NCI-H1694 (cell line): Measurements from ENCODE around the gene GRAMD2B.
A peak's percentile ranks its signal among the peaks of the same experiment; 100 is the strongest.
"Not testable (repeated sequence)": the region's sequence is repeated elsewhere in the genome, so short reads cannot be mapped to it uniquely, and the experiment has no call there.

Experiments
- DNase-seq: peaks from one replicate; lab custom pipeline; 2025; lab: John Stamatoyannopoulos, UW

The GRAMD2B gene

DNA sequence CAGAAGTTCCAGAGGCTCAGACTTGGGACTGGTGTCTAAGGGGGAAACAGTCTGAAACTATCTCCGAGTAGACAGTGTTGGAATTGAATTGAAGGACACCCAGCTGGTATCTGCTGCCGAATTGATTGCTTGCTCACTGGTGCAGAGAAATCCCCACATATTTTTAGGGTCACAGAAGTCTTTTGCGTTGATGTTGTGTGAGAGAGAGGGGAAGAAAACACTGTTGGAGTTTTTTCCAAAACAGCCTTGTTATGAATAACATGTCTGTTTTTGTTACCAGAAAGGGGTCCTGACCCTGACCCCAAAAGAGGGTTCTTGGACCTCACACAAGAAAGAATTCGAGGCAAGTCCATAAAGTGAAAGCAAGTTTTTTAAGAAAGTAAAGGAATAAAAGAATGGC, 90.5 kb downstream of the GRAMD2B start:
- DNase-seq: no peak

DNA sequence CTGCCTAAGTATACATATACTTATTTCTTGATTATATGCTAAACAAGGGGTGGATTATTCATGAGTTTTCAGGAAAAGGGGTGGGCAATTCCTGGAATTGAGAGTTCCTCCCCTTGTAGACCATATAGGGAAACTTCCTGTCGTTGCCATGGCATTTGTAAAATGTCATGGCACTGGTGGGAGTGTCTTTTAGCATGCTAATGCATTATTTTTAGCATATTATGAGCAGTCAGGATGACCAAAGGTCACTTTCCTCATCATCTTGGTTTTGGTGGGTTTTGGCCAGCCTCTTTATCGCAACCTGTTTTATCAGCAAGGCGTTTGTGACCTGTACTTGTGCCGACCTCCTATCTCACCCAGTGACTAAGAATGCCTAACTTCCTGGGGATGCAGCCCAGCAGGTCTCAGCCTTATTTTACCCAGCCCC, 90.9 kb downstream of the GRAMD2B start:
- DNase-seq: no peak

DNA sequence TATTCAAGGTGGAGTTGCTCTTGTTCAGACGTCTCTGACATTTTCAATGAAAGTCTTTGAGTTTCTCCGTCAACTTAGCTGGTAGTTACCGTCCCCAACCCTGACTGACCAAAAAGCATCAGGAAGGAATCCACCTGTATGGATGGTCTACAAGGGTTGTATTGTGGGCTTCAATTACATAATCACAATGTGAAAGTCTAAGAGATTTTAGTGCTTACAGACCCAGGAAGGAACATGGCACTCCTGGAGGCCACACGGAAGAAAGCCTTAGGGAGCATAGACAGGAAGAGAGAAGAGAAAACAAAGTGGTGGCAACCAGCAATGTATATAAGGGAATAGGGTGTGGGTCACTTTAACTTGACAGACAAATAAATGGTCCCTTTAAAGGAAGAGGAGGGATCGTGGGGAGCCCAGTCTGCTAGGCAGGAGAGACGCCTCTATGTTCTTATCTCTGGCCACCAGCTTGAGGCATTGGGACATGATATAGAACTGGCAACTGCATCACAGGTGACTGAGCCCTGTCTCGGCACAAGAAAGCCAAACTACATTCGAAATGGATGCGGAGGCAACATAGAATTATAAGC, 91.4 kb downstream of the GRAMD2B start:
- DNase-seq: no peak

DNA sequence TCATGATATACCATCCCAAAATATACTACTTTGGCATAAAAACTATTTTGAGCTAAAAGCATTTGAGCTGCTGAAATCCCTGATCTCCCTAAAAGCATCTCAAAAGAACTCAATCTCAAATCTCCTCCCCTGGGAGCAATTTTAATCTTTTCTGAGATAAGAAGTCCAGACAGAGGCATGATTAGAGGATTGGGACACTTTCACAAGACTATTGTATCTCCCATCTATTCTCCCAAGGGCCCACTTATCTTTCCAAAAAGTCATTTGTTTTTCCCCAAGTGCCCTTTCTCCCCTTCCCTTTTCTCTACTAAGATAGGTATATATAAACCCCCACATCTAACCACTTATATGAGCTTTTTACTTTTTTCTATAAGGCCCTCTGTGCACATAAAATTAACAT, 92.1 kb downstream of the GRAMD2B start:
- DNase-seq: no peak

DNA sequence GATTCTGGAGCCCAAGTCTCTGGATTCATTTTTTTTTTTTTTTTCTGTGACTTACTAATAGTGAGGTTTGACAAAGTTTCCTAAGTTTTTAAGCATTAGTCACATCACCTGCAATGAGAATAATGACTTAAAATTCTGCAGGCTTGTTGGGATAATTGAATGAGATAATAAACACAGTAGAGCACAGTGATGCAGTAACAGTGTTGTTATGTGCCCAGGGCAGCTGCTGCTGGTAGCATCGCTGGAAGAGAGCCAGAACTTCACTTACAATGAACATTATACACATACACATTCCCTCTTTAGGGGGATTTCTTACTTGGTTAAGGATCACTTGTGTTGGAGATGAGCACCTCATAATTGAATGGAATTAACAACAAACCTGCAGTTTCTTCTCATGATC, 92.9 kb downstream of the GRAMD2B start:
- DNase-seq: peak; percentile 61

DNA sequence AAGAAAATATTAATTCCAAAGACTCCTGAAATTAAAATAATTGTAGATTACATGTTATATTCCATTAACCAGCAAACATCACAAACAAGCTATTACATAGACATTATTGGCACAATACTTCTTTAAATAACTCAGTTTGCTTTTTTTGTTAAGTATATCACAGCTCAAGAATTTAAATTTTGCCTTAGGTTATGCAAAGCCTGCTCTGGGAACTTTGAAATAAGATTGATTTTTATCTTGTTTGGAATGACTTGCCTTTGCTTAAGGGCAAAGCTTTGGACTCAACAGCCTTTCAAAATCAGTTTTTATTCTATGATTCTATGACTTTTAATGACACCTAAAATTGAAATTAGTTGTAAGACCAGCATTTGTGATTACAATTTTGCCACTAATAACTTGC, 93.6 kb downstream of the GRAMD2B start:
- DNase-seq: no peak

DNA sequence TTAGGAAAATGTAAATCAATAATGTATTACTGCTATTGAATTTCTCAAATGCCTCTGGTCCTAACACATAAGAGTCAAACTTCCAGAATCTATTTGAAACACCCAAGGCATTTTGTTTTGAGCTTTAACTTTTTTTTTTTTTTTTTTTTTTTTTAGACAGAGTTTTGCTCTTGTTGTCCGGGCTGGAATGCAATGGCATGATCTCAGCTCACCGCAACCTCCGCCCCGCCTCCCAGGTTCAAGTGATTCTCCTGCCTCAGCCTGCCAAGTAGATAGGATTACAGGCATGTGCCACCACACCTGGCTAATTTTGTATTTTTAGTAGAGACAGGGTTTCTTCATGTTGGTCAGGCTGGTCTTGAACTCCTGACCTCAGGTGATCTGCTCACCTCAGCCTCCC, 96.0 kb downstream of the GRAMD2B start:
- DNase-seq: not testable (repeated sequence)

DNA sequence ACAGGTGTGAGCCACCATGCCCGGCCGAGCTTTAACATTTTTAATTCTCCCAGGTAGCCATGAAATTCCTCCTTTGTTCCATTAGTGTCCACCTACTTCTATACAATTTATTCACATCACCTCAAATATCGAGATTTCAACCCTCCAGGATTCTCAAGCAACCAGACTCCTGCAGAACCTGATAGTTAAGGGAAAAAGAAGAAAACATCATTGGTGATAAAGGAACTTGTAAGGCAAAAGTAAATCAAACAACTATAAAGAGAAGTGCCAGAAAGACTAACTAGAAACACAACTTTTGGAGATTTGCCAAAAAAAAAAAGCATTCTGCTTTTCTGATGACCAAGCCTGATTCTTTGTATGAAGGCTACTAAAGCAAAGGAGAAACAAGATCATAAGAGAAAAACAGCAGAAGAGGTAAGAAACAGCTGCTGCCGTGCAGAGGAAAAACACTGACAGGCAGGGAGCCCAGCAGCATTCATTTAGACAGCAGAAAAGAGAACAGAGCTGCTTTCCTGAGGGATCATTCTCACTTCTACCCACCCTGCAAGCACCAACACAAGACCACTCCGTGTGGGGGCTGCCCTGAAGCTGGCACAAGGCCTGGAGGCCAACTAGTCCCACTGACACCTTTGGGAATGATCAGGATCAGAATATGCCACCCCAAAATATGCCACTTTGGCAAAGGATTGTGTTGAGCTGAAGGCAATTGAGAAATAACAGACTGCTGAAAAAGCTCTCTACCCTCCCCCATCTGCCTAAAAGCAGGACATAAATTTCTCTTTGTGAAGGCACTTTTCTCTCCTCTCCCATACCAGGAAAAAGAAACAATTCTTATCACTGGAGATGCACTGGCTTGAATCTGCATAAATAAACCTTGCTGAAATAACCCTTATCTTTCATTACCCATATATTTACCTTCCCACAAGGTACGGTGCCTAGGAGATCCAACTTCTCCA, 96.7 kb downstream of the GRAMD2B start:
- peak; percentile 17 for DNase-seq

DNA sequence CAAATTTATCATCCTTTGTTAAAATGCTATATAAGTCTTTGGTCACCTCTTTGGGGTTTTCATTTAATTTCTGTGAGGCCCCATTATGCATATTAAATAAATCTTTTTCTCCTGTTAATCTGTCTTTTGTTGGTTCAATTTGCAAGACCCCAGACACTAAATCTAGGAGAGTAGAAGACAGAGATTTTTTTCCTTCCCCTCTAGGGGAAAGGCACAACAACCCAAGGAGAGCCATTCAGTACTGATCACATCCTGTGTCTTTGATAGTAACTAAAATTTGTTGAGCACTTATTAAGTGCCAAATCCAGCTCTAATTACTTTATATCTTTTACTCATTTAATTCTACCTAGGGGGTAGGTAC, 97.4 kb downstream of the GRAMD2B start:
- no peak for DNase-seq

DNA sequence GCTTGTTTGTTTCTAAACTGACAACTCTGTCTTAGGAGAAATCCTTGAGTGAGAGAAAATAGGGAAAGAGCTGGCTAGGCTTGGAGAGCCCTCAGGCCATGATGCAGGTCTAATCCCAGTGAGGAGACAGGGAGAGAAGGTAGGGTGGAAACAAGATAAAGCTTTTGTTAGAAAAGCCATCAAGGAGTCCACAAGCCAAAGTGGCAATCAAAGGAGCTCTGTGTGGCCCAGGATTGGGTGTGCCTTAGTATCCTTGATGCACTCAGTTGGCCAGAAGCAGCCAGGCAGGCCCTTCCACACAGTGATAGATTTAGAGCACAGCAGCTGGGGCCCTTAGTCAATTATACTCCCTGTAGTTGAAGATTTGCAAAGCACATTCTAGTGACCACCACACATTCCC, 97.9 kb downstream of the GRAMD2B start:
- DNase-seq: no peak

DNA sequence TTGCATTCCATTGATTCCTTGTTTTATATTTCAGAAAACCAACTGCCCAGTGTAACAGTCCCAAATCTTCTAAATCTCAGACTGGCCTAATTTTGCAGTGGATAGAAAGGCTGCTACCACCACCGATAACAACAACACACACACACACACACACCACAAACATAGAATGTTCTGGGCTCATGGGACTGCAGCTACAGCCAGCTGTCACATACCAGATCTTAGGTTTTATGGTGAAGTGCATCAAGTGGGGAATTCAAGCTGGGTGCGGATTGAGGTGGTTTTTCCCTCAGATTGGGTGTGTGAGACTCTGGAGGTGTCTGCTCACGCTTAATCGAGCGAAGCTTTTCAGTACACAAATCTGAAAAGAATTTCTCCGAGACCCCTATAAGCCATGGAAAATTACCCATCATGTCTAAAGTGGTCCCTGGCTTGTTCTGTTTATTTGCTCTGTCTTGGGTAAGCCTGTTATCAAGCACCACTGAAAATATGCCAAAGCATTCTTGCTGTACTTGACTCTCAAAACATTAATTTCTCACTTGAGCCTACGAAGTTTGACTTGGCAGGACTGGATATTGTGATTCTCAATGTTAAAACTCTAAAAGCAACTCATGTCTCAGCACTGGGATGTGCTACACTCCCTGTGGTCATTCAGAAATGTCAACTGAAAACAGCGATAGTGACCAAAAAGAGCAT, 100.8 kb downstream of the GRAMD2B start:
- no peak for DNase-seq

DNA sequence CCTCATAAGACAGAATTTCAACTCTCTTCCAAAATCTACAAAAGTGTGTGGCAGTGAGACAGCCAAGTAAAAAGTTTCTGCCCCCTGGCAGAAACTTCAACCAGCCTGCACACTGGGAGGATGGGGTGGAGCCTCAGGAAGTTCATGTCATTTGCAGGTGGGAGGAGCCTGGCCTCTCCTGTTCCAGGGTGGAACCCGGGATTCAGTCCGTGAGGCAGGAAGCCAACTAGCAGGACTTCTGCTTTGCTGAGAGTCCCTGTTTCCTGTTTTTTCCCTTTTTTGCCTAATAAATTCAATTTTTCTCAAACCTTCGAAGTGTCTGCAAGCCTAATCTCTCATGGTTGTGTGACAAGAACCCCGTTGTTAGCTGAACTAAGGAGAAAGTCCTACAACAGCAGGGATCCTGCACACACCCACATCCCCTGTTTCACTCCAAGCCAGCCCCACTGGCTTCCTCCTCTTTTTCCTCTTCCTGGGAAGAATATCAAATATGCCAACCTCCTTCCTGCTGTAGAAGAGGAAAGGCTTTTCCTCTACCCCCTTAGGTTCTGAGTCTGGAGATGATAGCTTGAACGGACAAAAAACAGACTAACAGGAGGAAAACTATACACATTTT, 102.5 kb downstream of the GRAMD2B start:
- DNase-seq: no peak

DNA sequence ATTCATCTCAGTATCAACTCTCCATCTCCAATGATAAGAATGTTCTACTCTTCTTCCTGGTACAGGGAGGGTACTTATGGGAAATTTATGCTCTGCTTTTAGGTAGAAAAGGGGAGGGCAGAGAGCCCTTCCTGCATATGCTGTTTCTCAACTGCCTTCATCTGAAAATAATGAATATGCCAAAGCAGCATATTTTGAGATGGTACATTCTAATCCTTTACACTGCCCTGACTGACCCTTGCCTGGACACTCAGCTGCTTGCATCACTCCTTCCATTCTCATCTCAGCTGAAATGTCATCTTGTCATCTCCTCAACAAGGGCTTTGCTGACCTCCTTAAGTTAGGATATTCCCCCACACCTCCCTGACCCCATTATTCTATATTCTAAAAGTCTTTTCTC, 103.3 kb downstream of the GRAMD2B start:
- no peak for DNase-seq

DNA sequence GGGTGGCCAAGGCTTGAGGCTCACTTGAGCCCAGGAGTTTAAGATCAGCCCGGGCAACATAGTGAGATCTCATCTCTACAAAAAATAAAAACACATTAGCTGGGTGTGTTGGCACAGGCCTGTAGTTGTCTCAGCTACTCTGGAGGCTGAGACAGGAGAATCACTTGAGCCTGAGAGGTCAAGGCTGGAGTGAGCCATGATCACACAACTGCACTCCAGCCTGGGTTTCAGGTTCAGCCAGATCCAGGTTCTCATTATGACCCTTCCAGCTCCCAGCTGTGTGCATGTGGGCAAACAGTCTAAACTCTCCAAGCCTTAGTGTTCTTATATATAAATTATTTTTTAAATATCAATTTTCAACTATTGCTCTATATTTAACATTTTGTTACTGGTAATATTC, 103.9 kb downstream of the GRAMD2B start:
- DNase-seq: no peak

DNA sequence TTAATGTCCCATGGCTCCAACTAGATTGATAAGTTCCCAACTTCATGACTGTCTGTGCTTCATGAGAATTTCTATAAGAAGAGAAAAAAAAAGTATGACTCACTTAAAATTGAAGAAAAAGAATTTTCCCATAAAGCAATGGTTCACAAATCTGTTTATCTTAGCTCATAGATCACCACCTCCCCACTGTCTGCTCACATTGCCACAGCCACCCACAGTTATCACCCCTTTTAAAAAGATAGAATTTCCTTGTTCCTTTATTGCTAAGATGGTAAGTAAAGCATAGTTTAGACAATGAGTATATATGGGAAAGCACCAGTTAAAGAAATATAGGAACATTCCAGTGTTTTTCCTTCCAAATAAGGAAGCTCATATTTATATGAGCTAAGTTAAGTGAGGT, 104.7 kb downstream of the GRAMD2B start:
- DNase-seq: no peak

DNA sequence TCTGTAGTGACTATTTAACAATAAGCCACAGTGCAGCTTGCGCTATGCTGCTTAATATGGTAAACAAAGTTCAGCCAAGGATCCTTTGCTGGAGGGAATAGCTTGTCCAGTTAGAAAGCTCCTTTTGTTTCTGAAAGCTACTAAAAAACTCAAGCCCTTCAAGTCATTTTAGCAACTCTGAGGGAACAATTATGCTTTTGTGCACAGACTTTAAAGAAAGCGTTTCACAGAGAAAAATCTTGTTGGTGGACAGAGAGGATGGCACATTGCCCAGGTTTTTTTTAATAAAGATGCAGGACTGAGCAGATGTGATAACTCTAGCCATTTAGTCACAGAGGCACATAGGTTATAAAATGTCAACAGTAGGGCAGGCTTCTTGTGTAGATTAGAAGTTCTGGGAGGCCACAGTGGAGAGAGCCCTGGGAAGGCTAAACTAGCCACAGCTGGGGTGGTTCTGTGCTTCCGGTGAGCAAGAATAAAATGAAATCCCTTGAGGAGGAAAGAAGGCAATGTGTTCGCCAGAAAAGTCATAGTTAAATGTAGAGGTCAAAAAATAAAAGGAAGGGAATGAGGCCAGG, 108.4 kb downstream of the GRAMD2B start:
- no peak for DNase-seq

DNA sequence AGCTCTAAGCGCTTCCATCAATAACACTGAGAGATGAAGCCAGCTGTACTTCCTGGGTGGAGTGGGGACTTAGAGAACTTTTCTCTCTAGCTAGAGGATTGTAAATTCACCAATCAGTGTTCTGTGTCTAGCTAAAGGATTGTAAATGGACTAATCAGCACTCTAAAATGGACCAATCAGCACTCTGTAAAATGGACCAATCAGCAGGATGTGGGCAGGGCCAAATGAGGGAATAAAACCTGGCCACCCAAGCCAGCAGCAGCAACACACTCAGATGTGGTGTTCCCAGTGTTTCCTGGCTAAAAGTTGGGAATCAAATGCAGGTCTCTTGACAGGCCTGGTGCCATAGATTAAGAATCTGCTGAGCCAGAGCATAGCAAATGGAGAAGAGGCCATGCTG, 111.3 kb downstream of the GRAMD2B start:
- DNase-seq: no peak

DNA sequence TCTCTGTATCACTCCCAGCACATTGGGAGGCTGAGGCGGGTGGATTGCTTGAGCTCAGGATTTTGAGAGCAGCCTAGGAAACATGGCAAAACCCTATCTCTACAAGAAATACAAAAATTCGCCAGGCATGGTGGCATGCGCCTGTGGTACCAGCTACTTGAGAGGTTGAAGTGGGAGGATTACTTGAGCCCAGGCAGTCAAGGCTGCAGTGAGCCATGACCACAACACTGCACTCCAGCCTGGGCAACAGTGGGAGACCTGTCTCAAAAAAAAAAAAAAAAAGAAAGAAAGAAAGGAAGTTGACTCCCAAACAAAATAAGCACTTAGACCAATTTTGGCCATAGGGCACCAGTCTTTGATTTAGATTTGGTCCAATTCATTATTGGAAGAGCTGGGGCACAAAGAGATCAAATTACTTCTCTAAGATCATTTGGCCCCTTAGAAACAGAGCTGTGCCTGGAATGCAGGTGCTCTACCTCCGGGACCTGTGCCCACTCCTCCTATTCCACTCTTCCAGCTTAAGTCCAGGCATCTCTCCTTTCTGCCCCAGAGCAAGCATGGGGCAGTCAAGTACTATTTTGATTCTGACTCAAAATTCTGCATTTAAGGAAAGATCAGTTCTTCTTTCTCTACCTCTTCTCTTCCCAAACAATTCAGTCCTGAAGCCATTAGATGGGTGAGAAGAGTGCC, 112.8 kb downstream of the GRAMD2B start:
- no peak for DNase-seq

DNA sequence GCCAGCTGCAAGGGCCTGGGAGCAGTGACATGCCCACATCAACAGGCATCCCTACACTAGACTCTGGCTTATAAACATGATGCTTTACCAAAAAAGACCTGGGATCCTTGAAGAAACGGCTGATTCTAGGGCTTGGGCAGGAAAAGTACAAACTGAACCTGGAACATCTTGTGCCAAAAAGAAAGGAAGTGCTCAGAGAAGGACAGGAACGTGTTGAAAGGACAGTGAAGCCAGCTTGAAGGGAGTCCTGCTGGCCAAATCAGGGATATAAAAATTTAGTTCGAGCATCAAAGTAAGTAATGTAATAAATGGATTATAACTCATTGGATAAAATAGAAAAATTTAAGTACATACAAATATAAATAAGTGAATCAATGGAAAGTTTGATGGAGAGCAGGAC, 113.7 kb downstream of the GRAMD2B start:
- DNase-seq: no peak

DNA sequence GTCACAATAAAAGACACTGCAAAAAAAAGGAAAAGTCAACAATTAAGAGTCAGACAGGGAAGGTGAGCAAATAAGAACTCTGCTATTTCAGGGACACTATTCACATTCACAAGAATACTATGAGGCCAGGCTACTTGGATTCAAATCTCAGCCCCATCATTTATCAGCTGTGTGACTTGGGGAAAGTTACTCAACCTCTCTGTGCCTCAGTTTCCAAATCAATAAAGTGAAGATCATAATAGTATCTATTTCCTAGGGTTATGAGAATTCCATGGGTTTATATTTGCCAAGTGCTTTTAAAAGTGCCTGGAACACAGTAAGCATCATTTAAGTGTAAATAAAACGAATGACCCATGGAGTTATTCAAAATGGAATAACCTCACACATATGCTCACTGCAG, 115.4 kb downstream of the GRAMD2B start:
- DNase-seq: no peak

DNA sequence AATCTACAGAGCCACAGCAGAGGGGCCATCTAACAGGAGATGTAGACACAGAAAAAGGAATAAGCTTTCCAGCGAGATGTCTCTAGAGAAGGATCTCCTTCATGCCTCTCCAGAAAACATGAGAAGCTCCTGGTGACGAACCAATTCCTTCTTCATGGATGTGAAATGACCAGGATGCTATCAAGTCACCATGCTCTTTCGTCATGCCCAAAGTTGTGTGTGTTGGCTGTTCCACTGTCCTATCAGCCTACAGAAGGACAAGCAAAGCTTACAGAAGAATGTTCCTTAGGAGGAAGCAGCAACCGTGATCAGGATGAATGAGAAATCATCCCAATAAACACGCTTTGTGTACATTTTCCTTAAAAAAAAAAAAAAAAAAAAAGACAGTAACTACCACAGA, 117.4 kb downstream of the GRAMD2B start:
- no peak for DNase-seq

DNA sequence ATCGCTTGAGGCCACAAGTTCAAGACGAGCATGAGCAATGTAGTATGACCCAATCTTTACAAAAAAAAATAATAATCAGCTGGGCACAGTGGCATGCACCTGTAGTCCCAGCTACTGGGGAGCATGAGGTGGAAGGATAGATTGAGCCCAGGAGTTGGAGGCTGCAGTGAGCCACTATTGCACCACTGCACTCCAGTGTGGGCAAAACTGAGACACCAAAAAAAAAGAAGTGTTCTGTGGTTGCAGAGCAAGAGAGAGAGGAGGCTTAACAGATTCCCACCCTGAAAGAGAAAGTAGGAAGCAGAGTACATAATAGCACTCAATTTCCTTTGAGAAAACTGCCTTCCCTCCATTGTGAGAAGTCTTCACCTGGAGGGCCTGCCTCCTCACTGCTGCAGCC, 119.2 kb downstream of the GRAMD2B start:
- DNase-seq: no peak
